ENCODE results near the gene NFIB.

Gene NFIB

GRCh38 chr9:14303100-14303499, 10.8 kb downstream of the NFIB start:
- DNase-seq: no peak

- DNase-seq: no peak
Measured at GRCh38 chr9:14302405-14302804, 11.5 kb downstream of the NFIB start.

- no peak for DNase-seq
Measured at GRCh38 chr9:14301583-14302021, 12.3 kb downstream of the NFIB start.

- no peak for DNase-seq
Measured at GRCh38 chr9:14301006-14301405, 12.9 kb downstream of the NFIB start.

GRCh38 chr9:14300588-14300987, 13.4 kb downstream of the NFIB start:
- DNase-seq: no peak

- DNase-seq: no peak
Measured at GRCh38 chr9:14300040-14300439, 13.9 kb downstream of the NFIB start.

GRCh38 chr9:14298601-14299022, 15.3 kb downstream of the NFIB start:
- DNase-seq: no peak

GRCh38 chr9:14296495-14297113, 17.3 kb downstream of the NFIB start:
- no peak for DNase-seq

GRCh38 chr9:14294659-14295058, 19.3 kb downstream of the NFIB start:
- no peak for DNase-seq

GRCh38 chr9:14293801-14294200, 20.1 kb downstream of the NFIB start:
- no peak for DNase-seq

- no peak for DNase-seq
Measured at GRCh38 chr9:14292181-14292739, 21.7 kb downstream of the NFIB start.

GRCh38 chr9:14289916-14290315, 24.0 kb downstream of the NFIB start:
- no peak for DNase-seq

- no peak for DNase-seq
Measured at GRCh38 chr9:14288433-14288832, 25.5 kb downstream of the NFIB start.

GRCh38 chr9:14286121-14286520, 27.8 kb downstream of the NFIB start:
- DNase-seq: no peak

GRCh38 chr9:14283276-14283675, 30.7 kb downstream of the NFIB start:
- DNase-seq: no peak

- DNase-seq: no peak
Measured at GRCh38 chr9:14281876-14282275, 32.1 kb downstream of the NFIB start.

GRCh38 chr9:14281136-14281795, 32.7 kb downstream of the NFIB start:
- no peak for DNase-seq

GRCh38 chr9:14279671-14280070, 34.3 kb downstream of the NFIB start:
- DNase-seq: no peak

- DNase-seq: no peak
Measured at GRCh38 chr9:14278291-14278721, 35.6 kb downstream of the NFIB start.

GRCh38 chr9:14277761-14278160, 36.2 kb downstream of the NFIB start:
- no peak for DNase-seq

- DNase-seq: no peak
Measured at GRCh38 chr9:14277244-14277643, 36.7 kb downstream of the NFIB start.

- no peak for DNase-seq
Measured at GRCh38 chr9:14275331-14275730, 38.6 kb downstream of the NFIB start.

- no peak for DNase-seq
Measured at GRCh38 chr9:14273696-14274121, 40.2 kb downstream of the NFIB start.

GRCh38 chr9:14272927-14273528, 40.9 kb downstream of the NFIB start:
- DNase-seq: no peak
